ENCODE measurements around the gene LMTK2. TPM values are rescaled to one million over a fixed set of nuclear protein-coding genes. Genes with fewer than 3 reads are reported as not detected.

Gene LMTK2
- total and polyA plus RNA-seq, 2 donors (not counting 1 experiment from before 2014, with no cell fraction given) = 4.9 to 13.1 TPM

- Mint-ChIP-seq H3K27ac (no peak overlapping the region), H3K27me3 (no peaks in the 10 kb centered on the region), H3K4me1 (peaks cover 10% of the 10 kb centered on the region), H3K9me3 (ENCODE audit: insufficient read depth) (no peaks in the 10 kb centered on the region), H3K4me3 (no peak overlapping the region)
- DNase-seq (no peak), ATAC-seq (ENCODE audit: low read depth) (no peak)
- CTCF ChIA-PET = no interaction called here
- no peak overlapping the region for H2AFZ ChIP-seq (ENCODE audit: insufficient read depth, low read depth, low read length, poor library complexity, severe bottlenecking)
- H3K27me3 ChIP-seq (replicated peaks in 1 of 4; ENCODE audit: control extremely low read depth in 1 of 4, control insufficient read depth in 3 of 4, insufficient read depth in 4 of 4, low read length in 3 of 4) = peaks cover 0 to 3% (median 0%) of the 10 kb centered on the region in 4 experiments
- peaks cover 0 to 48% of the 10 kb centered on the region in 2 experiments for H3K36me3 ChIP-seq (replicated peaks in 1 of 2; ENCODE audit: control extremely low read depth in 1 of 2, control insufficient read depth in 1 of 2, extremely low read depth in 1 of 2, insufficient read depth in 2 of 2, low read length in 1 of 2)
- H3K4me3 ChIP-seq (ENCODE audit: control extremely low read depth in 1 of 5, extremely low read depth in 1 of 5, insufficient read depth in 1 of 5, low read depth in 2 of 5, low read length in 4 of 5) = no peak overlapping the region
- 93% methylated on average over 21 of the region's 21 CpGs for WGBS (ENCODE audit: insufficient coverage)
- H3K4me2 ChIP-seq (replicated peaks; ENCODE audit: low read depth, low read length, poor library complexity, severe bottlenecking) = no peak overlapping the region
- no peak for TF ChIP-seq CTCF (IDR thresholded peaks at IDR 0.05)
- no peak for TF ChIP-seq EZH2 (IDR thresholded peaks at IDR 0.05; ENCODE audit: borderline replicate concordance, insufficient read depth, low read depth, low read length, poor library complexity, severe bottlenecking)
- intact Hi-C loops (cut with micrococcal nuclease) = no loop called here
- peaks cover 22% of the 10 kb centered on the region for H4K20me1 ChIP-seq (ENCODE audit: control insufficient read depth, insufficient read depth, low read length, poor library complexity, severe bottlenecking)
- H3K79me2 ChIP-seq (ENCODE audit: control insufficient read depth, insufficient read depth, low read length) = no peaks in the 10 kb centered on the region
- POLR2A ChIA-PET = interaction anchor here (0.5 kb wide), 1 partner anchor 1251 kb away, joined by 4 read pairs; no protein-coding TSS in a partner anchor
- peaks cover 8 to 16% of the 10 kb centered on the region in 2 donors for H3K4me1 ChIP-seq (ENCODE audit: control insufficient read depth in 2 of 2, insufficient read depth in 2 of 2, low read length in 2 of 2)
- H3K27ac ChIP-seq (ENCODE audit: low read length in 2 of 2) = no peak overlapping the region
- no peaks in the 10 kb centered on the region for H3K9me3 ChIP-seq (ENCODE audit: control extremely low read depth in 1 of 3, control insufficient read depth in 2 of 3, insufficient read depth in 1 of 3, low read length in 2 of 3)
- no peak overlapping the region for H3K9ac ChIP-seq (ENCODE audit: low read length)
Measured at GRCh38 chr7:98223898-98224700, 117.4 kb downstream of the LMTK2 start.

DNA sequence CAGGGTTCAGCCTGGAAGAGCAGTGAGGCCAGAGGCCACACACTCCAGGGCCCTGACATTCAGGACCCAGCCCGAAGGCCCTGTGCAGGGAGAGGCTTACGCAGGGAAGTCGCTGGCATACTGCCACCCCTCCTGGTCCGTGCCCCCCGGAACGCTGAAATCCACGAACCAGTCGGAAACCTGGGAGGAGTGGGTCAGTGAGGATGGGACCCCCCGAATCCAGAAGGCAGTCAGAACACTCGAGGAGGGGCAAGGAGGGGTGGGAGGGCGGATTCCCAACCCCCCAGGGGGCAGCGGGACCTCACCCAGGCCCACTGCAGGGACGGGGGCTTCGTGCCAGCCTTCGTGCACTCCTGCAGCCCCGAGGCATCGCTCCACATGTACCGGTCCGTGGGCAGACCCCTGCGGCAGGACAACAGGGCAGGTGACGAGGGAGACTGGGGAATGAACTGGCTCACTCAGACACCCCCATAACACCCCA, 118.1 kb downstream of the LMTK2 start:
- no peaks in the 10 kb centered on the region for H3K79me2 ChIP-seq (ENCODE audit: control insufficient read depth, insufficient read depth, low read length)
- H3K9me3 ChIP-seq (ENCODE audit: control extremely low read depth in 1 of 3, control insufficient read depth in 2 of 3, insufficient read depth in 1 of 3, low read length in 2 of 3) = no peaks in the 10 kb centered on the region
- peaks cover 5% of the 10 kb centered on the region for H3K4me1 Mint-ChIP-seq
- H3K36me3 ChIP-seq (replicated peaks in 1 of 2; ENCODE audit: control extremely low read depth in 1 of 2, control insufficient read depth in 1 of 2, extremely low read depth in 1 of 2, insufficient read depth in 2 of 2, low read length in 1 of 2) = peaks cover 0 to 51% of the 10 kb centered on the region in 2 experiments
- 96% methylated on average over 21 of the region's 21 CpGs for WGBS (ENCODE audit: insufficient coverage)
- H3K27me3 Mint-ChIP-seq = no peaks in the 10 kb centered on the region
- no peak overlapping the region for H3K4me2 ChIP-seq (replicated peaks; ENCODE audit: low read depth, low read length, poor library complexity, severe bottlenecking)
- H3K9ac ChIP-seq (ENCODE audit: low read length) = no peak overlapping the region
- no peak overlapping the region for H3K27ac Mint-ChIP-seq
- H3K4me3 Mint-ChIP-seq = no peak overlapping the region
- POLR2A ChIA-PET = interaction anchor here (0.5 kb wide), 1 partner anchor 1251 kb away, joined by 4 read pairs; no protein-coding TSS in a partner anchor
- no peaks in the 10 kb centered on the region for H3K9me3 Mint-ChIP-seq (ENCODE audit: insufficient read depth)
- no peak for ATAC-seq (ENCODE audit: low read depth)
- H3K4me3 ChIP-seq (ENCODE audit: control extremely low read depth in 1 of 5, extremely low read depth in 1 of 5, insufficient read depth in 1 of 5, low read depth in 2 of 5, low read length in 4 of 5) = no peak overlapping the region
- H3K27me3 ChIP-seq (replicated peaks in 1 of 4; ENCODE audit: control extremely low read depth in 1 of 4, control insufficient read depth in 3 of 4, insufficient read depth in 4 of 4, low read length in 3 of 4) = peaks cover 0 to 3% (median 0%) of the 10 kb centered on the region in 4 experiments
- TF ChIP-seq EZH2 (IDR thresholded peaks at IDR 0.05; ENCODE audit: borderline replicate concordance, insufficient read depth, low read depth, low read length, poor library complexity, severe bottlenecking) (no peak), CTCF (IDR thresholded peaks at IDR 0.05) (no peak)
- DNase-seq = no peak
- CTCF ChIA-PET = no interaction called here
- peaks cover 3 to 11% of the 10 kb centered on the region in 2 donors for H3K4me1 ChIP-seq (ENCODE audit: control insufficient read depth in 2 of 2, insufficient read depth in 2 of 2, low read length in 2 of 2)
- no peak overlapping the region for H2AFZ ChIP-seq (ENCODE audit: insufficient read depth, low read depth, low read length, poor library complexity, severe bottlenecking)
- H4K20me1 ChIP-seq (ENCODE audit: control insufficient read depth, insufficient read depth, low read length, poor library complexity, severe bottlenecking) = peaks cover 20% of the 10 kb centered on the region
- no peak overlapping the region for H3K27ac ChIP-seq (ENCODE audit: low read length in 2 of 2)
- intact Hi-C loops (cut with micrococcal nuclease) = no loop called here

Measured in B cell (primary cell).